Frontal cortex (tissue), 4 donors: Measurements from ENCODE around the gene TOGARAM2. TPM values are rescaled to one million over a fixed set of nuclear protein-coding genes. Genes with fewer than 3 reads are reported as not detected.

ENCODE experiments used
- DNase-seq, 2 donors: peaks; one replicate each; pipeline ENCODE4 v3.0.0; 2012; ENCODE audit warnings: low spot score in 2 of 2
- FAIRE-seq: peaks from 2 replicates; lab custom pipeline; 2012; peaks lifted over from hg19 to GRCh38; lab: Jason Lieb, UNC
- total RNA-seq: library from RNA; depleted of rRNA; stranded (reverse); fragments of >200 nt; gene quantifications from one replicate; pipeline ENCODE4 v1.2.3, GENCODE V29; 2014
- donor health status: control.
- donor health status: control.
- donor health status: control.

The TOGARAM2 gene
- total RNA-seq, 1 donor from 2014 or later, result under 0.01 TPM

DNA sequence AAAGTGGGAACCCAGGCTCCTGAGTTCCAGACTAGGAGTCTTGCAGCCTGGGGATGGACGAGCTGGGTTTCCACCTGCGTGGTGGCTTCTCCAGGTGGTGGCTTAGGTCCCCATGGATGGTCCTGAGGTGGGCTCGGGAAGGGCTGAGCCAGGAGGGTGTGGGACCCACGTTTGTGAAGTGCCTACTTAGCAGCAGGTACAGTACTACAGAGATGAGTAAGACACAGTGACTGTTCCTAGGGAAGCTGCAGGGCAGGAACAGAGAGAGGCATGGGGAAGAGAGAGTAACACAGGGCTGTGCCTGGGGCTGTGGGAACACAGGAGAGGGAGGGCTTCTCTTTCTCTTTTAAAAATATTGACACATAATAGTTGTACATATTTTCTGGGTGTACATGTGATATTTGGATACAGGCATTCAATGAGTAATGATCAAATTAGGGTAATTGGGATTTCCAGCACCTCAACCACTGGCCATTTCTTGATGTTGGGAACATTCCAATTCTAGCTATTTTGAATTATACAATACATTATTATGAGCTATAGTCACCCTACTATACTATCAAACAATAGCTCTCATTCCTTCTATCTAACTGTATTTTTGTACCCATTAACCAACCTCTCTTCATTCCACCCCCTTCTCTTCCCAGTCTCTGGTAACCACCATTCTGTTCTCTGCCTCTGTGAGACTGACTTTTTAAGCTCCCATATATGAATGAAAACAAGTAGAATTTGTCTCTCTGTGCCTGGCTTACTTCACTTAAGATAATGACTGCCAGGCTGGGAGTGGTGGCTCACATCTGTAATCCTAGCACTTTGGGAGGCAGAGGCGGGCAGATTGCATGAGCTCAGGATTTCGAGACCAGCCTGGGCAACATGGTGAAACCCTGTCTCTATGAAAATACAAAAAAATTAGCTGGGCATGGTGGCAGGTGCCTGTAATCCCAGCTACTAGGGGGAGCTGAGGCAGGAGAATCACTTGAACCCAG lies 15.0 kb downstream of the TOGARAM2 start:
- DNase-seq (no peak), FAIRE-seq (no peak)

- DNase-seq, result peak in 1 of 2 donors; percentile 62
- no peak for FAIRE-seq
These were observed 16.2 kb downstream of the TOGARAM2 start for GRCh38 chr2:28997237-28997846.

- no peak for FAIRE-seq
These were observed 17.0 kb downstream of the TOGARAM2 start for GRCh38 chr2:28997847-28998735.

DNA sequence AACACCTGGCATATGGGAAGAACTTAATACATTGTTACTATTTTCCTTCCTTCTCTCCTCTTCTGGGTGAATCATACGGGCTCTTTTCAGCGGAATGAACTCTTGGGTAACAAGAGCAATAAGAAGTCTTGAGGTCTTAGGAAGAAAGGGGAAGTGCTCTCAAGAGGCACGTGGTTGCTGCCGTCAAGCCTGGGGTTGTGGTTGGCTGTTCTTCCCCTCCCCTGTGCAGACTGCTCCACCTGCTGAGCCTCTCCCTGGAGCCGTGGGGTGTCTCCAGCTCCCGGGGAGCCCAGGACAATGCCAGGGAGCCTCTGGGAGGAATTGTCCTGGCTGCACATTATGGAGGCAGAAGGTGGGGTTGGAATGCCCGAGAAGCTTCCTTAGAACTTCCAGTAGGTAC lies 19.4 kb downstream of the TOGARAM2 start:
- no peak for FAIRE-seq
- no peak for DNase-seq

More at GRCh38 chr2:28997847-28998735, 17.0 kb downstream of the TOGARAM2 start:
- no peak for DNase-seq

- FAIRE-seq (no peak), DNase-seq (no peak)
These were observed 19.9 kb downstream of the TOGARAM2 start for GRCh38 chr2:29000956-29001355.

DNA sequence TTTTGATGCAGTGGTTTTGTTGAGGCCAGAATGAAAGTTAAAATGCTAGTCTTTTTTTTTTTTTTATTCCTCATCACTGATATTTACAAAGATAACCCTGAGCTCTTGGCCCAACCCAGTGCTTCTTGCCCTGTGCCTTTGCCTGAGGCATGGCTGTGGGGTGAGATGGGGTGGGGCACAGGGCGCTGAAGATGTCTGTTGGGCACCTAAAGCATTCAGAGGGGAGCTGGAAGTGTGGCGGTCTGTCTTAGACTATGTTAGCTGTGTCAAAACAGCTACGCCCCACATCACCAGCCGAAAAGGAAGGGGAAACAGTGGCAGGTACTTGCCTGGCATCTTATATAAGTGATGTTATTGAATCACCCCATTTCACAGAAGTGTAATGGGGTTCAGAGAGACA lies 20.7 kb downstream of the TOGARAM2 start:
- FAIRE-seq (no peak), DNase-seq (no peak)

GRCh38 chr2:29004755-29005154 lies 23.7 kb downstream of the TOGARAM2 start:
- DNase-seq (no peak), FAIRE-seq (no peak)

GRCh38 chr2:29005331-29005730 lies 24.2 kb downstream of the TOGARAM2 start:
- DNase-seq (no peak), FAIRE-seq (no peak)

DNA sequence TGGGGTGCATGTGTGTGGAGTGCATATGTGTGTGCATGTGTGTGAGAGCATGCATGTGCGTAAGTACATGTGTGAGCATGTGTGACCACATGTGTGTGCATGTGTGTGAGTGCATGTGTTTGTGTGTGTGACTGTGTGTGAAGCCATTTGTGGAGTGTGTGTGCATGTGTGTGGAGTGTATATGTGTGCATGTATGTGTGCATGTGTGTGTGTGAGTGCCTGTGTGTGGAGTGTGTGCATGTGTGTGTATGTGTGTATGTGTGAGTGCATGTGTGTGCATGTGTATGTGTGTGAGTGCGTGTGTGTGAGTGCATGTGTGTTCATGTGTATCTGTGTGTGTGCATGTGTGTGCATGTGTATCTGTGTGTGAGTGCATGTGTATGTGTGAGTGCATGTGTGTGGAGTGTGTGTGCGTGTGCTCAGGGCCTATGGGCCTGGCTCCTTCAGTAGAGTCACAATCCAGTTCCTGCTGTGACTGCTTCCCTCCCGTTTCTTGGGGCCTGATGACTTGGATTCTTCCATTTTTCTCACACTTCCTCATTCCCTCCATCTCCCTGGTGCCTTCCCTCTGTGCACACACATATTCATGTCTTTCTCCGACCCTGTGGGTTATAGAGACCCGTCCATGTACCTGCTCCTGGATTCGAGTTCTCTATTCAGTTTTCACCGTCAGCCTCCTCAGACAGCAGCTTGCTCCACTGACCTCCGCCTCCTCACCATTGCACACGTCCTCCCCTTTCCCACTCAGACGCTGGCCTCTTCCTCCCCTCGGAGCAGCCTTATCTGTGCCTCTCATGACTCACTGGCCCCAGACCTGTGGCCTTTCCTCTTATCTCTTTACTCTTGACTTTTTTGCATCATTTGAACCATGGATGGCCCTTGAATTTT lies 25.2 kb downstream of the TOGARAM2 start:
- FAIRE-seq (no peak), DNase-seq (no peak)

GRCh38 chr2:29006980-29007301 lies 25.8 kb downstream of the TOGARAM2 start:
- DNase-seq (no peak), FAIRE-seq (no peak)

- DNase-seq (no peak), FAIRE-seq (no peak)
These were observed 28.2 kb downstream of the TOGARAM2 start for GRCh38 chr2:29009270-29009669.

DNA sequence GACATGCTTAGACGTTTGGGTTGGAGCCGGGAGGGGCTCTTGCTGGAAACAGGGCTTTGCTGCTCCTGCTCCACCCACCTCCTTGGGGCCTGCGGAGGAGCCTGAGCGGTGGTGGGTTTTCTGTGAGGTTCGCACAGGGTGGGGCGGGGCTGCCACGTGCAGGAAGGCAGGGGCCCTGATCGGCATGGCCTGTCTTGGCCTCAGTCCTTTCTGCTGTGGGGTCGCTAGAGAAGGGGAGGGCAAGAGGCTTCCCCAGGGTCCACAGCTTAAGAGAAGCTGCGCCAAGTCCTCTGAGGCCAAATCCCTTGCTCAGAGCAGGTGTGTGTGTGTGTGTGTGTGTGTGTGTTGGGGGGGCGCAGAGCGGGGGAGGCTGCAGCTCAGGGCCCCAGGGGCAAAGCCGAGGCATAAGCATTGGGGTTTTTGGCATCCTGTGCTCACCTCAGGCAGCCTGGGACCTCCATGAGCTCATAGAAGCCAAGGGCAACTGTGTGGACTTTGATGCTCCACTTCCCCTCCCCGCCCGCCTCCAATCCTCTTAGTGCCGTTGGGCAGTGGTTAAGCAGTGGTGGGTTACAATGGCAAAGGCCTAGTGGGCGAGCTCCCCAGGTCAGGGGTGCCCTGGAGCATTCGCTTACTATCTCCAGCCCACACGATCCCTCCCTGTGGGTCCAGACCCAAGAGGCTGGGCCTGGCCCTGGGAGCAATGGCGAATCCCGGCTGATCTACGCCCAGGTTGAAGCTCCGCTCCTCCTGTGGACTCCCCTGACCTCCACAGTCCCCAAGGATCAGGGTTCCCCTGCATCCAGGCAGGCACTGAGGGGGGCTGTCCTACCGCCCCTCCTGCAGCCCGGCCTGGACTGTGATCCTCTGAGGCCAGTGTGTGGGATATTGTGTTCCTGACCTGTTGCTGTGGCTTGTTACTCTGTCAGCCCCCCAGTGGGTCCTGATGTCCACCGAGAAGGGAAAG lies 28.9 kb downstream of the TOGARAM2 start:
- FAIRE-seq, result no peak
- no peak for DNase-seq

DNA sequence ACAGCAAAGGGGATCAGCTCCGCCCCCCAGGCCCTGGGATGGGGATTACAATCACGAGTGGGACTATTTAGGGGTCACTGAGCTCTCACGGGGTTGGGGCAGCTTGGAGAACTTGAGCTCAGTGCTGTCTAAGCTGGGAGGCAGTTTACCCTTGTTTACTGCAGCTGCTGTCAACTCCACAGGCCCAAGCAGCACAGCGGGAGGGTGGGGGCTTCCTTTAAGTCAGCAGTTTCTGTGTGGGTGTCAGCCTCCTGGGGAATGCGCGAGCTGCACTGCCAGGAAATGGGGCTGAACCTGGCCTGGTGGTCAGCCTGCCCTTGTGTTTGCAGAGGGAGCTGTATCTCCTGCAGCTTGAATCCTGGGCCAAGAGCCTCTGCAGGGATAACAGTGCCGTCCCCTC lies 29.8 kb downstream of the TOGARAM2 start:
- no peak for FAIRE-seq
- no peak for DNase-seq

GRCh38 chr2:29011418-29012060 lies 30.4 kb downstream of the TOGARAM2 start:
- DNase-seq (no peak), FAIRE-seq (no peak)

GRCh38 chr2:29012211-29012681 lies 31.1 kb downstream of the TOGARAM2 start:
- no peak for DNase-seq
- FAIRE-seq, result no peak

DNA sequence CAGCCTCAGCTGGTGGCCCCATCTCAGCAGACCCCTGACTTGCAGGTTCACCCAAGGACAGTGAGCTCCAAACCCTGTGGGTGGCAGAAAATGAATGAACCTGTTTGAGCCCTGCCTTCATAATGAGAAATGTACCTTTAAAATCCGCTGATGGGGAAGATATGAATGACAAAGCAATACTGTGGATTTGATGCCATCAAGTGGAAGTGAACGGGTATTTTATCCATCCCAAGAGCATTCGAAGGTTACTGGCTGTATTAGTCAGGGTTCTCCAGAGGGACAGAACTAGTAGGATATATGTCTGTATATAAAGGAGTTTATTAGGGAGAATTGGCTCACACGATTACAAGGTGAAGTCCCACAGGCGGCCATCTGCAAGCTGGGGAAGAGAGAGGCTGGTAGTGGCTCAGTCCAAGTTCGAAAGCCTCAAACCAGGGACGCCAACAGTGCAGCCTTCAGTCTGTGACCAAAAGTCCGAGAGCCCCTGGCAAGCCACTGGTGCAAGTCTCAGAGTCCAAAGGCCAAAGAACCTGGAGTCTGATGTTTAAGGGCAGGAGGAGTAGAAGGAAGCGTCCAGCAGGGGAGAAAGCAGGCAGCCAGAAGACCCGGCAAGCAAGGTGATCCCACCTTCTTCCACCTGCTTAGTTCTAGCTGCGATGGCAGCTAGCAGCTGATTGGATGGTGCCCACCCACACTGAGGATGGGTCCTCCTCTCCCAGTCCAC lies 32.1 kb downstream of the TOGARAM2 start:
- no peak for DNase-seq

DNA sequence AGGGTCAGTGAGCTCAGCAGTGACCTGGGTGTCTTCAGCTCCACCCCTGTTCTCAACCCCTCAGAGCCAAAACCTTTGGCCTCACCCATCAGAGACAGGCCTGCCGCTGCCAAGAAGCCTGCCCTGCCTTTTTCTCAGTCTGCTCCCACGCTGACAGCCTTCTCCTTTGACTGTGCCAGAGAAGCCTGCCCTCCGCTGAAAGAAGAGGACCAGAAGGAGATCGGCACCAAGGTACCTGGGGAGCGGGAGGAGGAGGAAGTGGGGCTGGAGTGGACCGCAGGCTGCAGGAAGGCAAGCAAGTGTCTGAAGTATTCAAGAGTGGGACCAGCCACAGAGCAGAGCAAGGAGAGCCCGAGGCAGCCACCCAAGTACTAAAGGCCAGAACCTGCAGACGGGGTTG lies 33.2 kb downstream of the TOGARAM2 start:
- FAIRE-seq, result no peak
- DNase-seq, result no peak

More for the DNA sequence above, 32.1 kb downstream of the TOGARAM2 start:
- FAIRE-seq, result no peak
